Fibroblast of mammary gland (primary cell): ENCODE results near the gene SCN8A.
A peak's percentile ranks its signal among the peaks of the same experiment; 100 is the strongest.
"Not testable (repeated sequence)": the region's sequence is repeated elsewhere in the genome, so short reads cannot be mapped to it uniquely, and the experiment has no call there.

ENCODE experiments used
- DNase-seq: peaks from one replicate; pipeline ENCODE4 v3.0.0-alpha.2; 2010; ENCODE audit warnings: low read depth
- H3K4me3 ChIP-seq: 2 replicates; pipeline ENCODE4 v1.5.1; 2011; ENCODE audit warnings: low read depth, mild to moderate bottlenecking, low read length, moderate library complexity; ENCODE audit not compliant: control insufficient read depth
- TF ChIP-seq, protein P1 (sequence below): conservative IDR thresholded peaks from 2 replicates; pipeline ENCODE4 v1.5.1; 2011; ENCODE audit warnings: low read depth, low read length, inconsistent platforms; ENCODE audit not compliant: control insufficient read depth, insufficient read depth

SCN8A gene

DNA sequence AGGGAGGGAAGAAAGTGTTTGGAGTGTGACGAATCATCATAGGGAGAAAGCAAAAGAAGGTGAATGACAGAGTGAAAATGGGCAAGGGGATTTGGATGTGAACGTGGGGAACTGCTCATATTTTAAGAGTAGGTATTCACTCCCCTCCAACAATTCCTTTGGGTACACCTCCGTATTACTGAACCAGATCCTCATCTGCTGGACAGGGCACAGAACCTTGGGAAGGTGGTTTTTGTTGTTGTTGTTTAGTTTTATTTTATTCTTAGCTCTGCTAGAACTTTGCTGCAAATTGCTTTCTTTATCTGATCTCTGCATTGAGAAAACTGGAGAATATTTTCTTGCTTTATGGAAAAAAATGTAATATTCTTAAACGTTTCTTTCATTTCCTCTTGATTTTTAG, 7.1 kb downstream of the SCN8A start:
- DNase-seq, result no peak
- TF ChIP-seq, protein P1, sequence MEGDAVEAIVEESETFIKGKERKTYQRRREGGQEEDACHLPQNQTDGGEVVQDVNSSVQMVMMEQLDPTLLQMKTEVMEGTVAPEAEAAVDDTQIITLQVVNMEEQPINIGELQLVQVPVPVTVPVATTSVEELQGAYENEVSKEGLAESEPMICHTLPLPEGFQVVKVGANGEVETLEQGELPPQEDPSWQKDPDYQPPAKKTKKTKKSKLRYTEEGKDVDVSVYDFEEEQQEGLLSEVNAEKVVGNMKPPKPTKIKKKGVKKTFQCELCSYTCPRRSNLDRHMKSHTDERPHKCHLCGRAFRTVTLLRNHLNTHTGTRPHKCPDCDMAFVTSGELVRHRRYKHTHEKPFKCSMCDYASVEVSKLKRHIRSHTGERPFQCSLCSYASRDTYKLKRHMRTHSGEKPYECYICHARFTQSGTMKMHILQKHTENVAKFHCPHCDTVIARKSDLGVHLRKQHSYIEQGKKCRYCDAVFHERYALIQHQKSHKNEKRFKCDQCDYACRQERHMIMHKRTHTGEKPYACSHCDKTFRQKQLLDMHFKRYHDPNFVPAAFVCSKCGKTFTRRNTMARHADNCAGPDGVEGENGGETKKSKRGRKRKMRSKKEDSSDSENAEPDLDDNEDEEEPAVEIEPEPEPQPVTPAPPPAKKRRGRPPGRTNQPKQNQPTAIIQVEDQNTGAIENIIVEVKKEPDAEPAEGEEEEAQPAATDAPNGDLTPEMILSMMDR, result no peak
- no peak overlapping the region for H3K4me3 ChIP-seq

DNA sequence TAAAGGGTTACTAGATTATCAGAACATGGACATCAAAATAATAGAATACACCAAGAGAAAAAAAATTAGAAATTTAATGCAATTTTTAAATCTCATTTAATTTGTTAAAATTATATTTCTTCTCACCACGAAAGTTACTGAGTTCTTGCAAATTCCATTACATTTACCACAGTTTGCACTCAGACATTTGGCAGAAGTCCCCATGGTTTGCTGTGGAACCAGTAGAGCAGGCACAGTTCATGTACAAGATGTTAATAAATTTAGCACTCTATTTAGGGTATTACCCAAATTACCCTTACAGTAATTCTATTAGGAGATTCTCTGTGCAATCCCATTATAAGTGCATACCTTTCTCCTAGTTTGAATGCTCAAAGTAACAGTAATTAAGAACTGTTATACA, 9.7 kb downstream of the SCN8A start:
- no peak for DNase-seq
- TF ChIP-seq, protein P1, result no peak
- no peak overlapping the region for H3K4me3 ChIP-seq

DNA sequence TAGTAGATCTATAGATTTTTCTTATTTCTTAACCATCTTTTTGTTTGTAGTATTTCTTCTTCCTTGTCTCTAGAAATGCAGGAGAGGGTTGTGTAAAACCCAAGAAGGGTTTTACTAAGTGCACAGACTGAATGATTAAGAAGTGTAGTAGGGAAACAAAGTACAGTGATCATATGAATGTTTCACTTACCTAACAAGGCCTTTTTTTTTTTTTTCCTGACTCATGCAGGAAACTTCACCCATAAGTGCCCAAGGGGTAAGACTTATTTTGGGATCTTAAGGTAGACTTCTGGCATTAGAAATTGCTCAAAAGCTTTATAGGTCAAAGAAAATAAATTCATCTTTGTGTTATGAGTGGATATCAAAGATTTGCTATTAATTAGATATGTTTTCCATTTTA, 10.2 kb downstream of the SCN8A start:
- TF ChIP-seq, protein P1, result no peak
- H3K4me3 ChIP-seq, result no peak overlapping the region
- no peak for DNase-seq

DNA sequence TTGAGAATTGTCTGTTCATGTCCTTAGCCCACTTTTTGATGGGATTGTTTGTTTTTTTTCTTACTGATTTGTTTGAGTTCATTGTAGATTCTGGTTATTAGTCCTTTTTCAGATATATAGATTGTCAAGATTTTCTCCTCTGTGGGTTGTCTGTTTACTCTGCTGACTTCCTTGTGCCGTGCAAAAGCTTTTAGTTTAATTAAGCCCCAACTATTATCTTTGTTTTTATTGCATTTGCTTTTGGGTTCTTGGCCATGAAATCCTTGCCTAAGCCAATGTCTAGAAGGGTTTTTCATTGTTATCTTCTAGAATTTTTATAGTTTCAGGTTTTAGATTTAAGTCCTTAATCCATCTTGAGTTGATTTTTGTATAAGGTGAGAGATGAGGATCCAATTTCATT, 14.9 kb downstream of the SCN8A start:
- H3K4me3 ChIP-seq, DNase-seq: not testable (repeated sequence)

DNA sequence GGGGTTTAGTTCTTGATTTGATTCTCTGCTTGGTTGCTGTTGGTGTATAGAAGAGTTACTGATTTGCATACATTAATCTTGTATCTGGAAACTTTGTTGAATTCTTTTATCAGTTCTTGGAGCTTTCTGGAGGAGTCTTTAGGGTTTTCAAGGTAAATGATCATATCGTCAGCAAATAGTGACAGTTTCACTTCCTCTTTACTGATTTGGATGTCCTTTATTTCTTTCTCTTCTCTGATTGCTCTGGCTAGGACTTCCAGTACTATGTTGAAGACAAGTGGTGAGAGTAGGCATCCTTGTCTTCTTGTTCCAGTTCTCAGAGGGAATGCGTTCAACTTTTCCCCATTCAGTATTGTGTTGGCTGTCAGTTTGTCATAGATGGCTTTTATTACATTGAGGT, 16.2 kb downstream of the SCN8A start:
- DNase-seq, H3K4me3 ChIP-seq: not testable (repeated sequence)

DNA sequence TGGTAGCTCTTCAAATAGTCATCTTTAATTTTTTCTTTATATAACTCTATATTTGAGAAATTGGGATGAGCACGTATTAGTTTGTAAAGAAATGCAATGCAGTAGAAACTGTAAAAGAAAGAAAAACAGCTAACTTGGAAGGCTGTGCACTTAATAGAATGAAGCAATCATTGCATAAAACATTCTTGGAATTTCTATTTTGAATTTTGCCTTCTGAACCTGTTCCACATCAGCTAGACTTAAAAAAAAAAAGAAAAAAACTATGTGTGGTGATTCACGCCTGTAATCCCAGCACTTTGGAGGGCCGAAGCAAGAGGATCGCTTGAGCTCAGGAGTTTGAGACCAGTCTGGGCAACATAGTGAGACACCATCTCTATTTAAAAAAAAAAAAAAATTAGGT, 29.4 kb downstream of the SCN8A start:
- peak; percentile 43 for DNase-seq
- TF ChIP-seq, protein P1, result no peak
- H3K4me3 ChIP-seq, result no peak overlapping the region

DNA sequence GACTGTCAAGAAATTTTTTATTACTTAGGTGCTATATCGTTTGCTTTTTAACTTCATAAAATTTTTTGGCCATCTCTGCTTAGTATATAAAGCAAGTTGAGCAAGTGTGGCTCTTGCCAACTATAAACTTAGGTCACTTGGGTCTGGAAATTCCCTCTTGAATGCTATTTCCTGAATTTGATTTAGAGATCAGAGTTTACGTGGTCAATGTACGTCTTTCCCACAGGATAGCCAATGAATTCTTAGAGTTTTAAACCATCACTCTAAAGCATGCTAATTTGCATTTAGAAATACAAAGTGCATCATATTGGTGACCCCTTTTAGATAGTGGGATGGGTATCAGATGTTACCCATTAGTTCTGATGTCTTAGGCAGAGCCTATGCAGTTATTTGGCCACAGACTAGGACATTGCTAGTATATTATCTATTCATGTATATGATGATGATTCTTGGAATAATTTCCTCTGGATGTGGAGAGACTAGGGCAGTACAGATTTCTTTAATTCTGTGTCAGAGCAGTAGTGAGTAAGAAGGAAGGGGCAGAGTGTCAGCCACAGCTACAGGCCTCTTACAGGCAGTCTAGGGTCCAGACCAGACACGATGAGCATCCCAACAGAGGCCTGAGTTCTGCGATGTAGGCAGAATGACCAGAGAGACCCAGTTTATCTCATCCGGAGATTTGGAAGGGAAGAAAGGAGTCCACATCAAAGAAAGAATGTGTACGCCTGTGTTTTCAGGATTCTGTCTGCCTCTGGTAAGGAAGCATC, 30.3 kb downstream of the SCN8A start:
- DNase-seq, result peak; percentile 67

More for the DNA sequence above, 30.3 kb downstream of the SCN8A start:
- no peak overlapping the region for H3K4me3 ChIP-seq
- TF ChIP-seq, protein P1, result no peak
